SK-N-SH treated with all-trans-retinoic acid at 6 μM for 48 hours (cell line): ENCODE measurements around the gene APBA2.

ENCODE experiments used
- ARNTL ChIP-seq: fragments of 450-650 bp; formaldehyde crosslinking; IDR thresholded peaks from 2 replicates; pipeline ENCODE4 v1.5.0; 2020; ENCODE audit warnings: low read depth, mild to moderate bottlenecking, moderate library complexity, borderline replicate concordance
- SNAI2 ChIP-seq: fragments of 250-450 bp; sonication (Bioruptor Pico); IDR thresholded peaks from 2 replicates; pipeline ENCODE4 v1.5.0; 2020; ENCODE audit warnings: mild to moderate bottlenecking, moderate library complexity
- ZC3H10 ChIP-seq: fragments of 250-450 bp; sonication (Bioruptor Pico); IDR thresholded peaks from 2 replicates; pipeline ENCODE4 v1.5.1; 2021; ENCODE audit warnings: mild to moderate bottlenecking, moderate library complexity
- ZFP3 ChIP-seq: fragments of 250-450 bp; sonication (Bioruptor Pico); IDR thresholded peaks from 2 replicates; pipeline ENCODE4 v1.5.0; 2020; ENCODE audit warnings: mild to moderate bottlenecking, moderate library complexity
- ZFP30 ChIP-seq: fragments of 450-650 bp; formaldehyde crosslinking; IDR thresholded peaks from 2 replicates; pipeline ENCODE4 v1.5.0; 2022; ENCODE audit warnings: mild to moderate bottlenecking, moderate library complexity

DNA sequence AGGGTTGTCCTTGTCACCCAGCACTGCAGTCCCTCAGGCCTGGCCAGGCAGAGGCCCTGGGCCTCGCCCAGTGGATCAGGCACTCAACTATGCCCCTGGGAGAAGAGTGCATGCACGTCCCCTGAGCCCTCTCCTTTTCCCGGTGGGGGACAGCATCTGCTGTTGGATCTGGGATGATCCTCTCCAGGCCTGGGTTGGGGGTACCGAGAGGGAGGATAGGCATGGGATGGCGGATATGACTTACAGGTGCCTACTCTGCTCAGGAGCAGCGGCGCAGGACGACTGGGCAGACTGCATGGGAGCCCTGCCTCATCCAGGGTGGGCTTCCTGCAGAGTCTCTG, 9.0 kb upstream of the APBA2 start:
- TF ChIP-seq ZFP30 (CRISPR knock-in tag) (no peak), ARNTL (CRISPR knock-in tag) (no peak), ZC3H10 (CRISPR knock-in tag) (no peak), ZFP3 (no peak), SNAI2 (CRISPR knock-in tag) (no peak)
